HCT116 (cell line): ENCODE results near the gene TTYH3.

Experiments
- CTCF ChIP-seq, 3 experiments: fragments of 200-600 bp in 1 of 3; sonication (generic) in 1 of 3; IDR thresholded peaks in 2 of 3; conservative IDR thresholded peaks in 1 of 3; 2 replicates each; pipeline ENCODE4 v1.5.1; 2012 to 2017; ENCODE audit warnings: low read depth in 2 of 3, low read length in 2 of 3, antibody characterized with exemption in 1 of 3, borderline replicate concordance in 1 of 3, control low read depth in 1 of 3, mild to moderate bottlenecking in 1 of 3, mixed read lengths in 1 of 3, mixed run types in 1 of 3, moderate library complexity in 1 of 3; ENCODE audit not compliant: insufficient read depth in 1 of 3
- EZH2phosphoT487 ChIP-seq: fragments of 200-600 bp; IDR thresholded peaks from 2 replicates; pipeline ENCODE4 v1.6.1; 2018; ENCODE audit warnings: antibody characterized with exemption, borderline replicate concordance
- JUND ChIP-seq: IDR thresholded peaks from 2 replicates; pipeline ENCODE4 v1.6.1; 2012
- POLR2A ChIP-seq: IDR thresholded peaks from 2 replicates; pipeline ENCODE4 v1.7.0; 2011; ENCODE audit warnings: borderline replicate concordance; ENCODE audit not compliant: insufficient read depth, insufficient read length; ENCODE audit errors: extremely low read depth
- POLR2AphosphoS5 ChIP-seq: IDR thresholded peaks from 2 replicates; pipeline ENCODE4 v1.6.1; 2011; ENCODE audit warnings: mild to moderate bottlenecking, low read depth, low read length, moderate library complexity
- RAD21 ChIP-seq: IDR thresholded peaks from 2 replicates; pipeline ENCODE4 v1.6.1; 2012; ENCODE audit warnings: low read depth, mild to moderate bottlenecking
- SIN3A ChIP-seq: IDR thresholded peaks from 2 replicates; pipeline ENCODE4 v1.6.1; 2012; ENCODE audit warnings: low read depth
- SP1 ChIP-seq: IDR thresholded peaks from 2 replicates; pipeline ENCODE4 v1.6.1; 2012; ENCODE audit warnings: low read depth
- YY1 ChIP-seq: IDR thresholded peaks from 2 replicates; pipeline ENCODE4 v1.6.1; 2011; ENCODE audit warnings: low read length, low read depth, moderate library complexity, mild to moderate bottlenecking; ENCODE audit not compliant: insufficient replicate concordance; ENCODE audit errors: extremely low read depth
- ZFX ChIP-seq: fragments of 450-650 bp; IDR thresholded peaks from 2 replicates; pipeline ENCODE4 v1.6.1; 2017
- ZNF274 ChIP-seq: fragments of 200-500 bp; sonication (Bioruptor generic); IDR thresholded peaks from 2 replicates; pipeline ENCODE4 v1.6.1; 2014; ENCODE audit warnings: mild to moderate bottlenecking, low read depth, low read length, inconsistent platforms

GRCh38 chr7:2650451-2650850 is 18.7 kb downstream of the TTYH3 start:
- TF ChIP-seq CTCF (IDR thresholded peaks at IDR 0.05 in 2 of 3, conservative IDR thresholded peaks at IDR 0.05 in 1 of 3; ENCODE audit: borderline replicate concordance in 1 of 3, insufficient read depth in 1 of 3, low read depth in 2 of 3, low read length in 2 of 3) (no peak), EZH2phosphoT487 (no peak), YY1 (no peak), ZNF274 (no peak), SP1 (no peak), RAD21 (no peak), SIN3A (no peak), ZFX (no peak), POLR2AphosphoS5 (no peak), POLR2A (no peak), JUND (no peak)
